Measurements from ENCODE around the gene ANK2. TPM values are rescaled to one million over a fixed set of nuclear protein-coding genes. Genes with fewer than 3 reads are reported as not detected.

The ANK2 gene
- total and polyA plus RNA-seq, 2 experiments from 2014 or later, result 7.7 to 40.4 TPM

DNA sequence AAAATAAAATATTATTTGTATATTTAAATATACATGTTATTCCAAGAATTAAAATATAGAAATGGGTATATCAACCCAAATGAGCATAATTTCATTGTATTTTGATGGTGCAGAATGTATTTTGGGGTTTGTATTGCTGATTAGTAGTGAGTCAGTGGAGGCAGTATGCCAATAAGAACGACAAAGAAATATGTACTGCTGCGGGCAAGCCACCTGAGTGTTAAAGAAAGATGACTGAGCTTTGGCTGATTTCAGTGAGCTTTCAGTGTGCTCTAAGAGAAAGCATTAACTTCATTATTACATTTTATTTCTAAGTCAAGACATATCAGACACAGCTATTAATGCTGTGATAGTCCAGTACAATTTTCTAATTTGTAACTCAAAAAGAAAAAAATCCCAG, 297.8 kb downstream of the ANK2 start (continued):
- TF ChIP-seq, protein P1, sequence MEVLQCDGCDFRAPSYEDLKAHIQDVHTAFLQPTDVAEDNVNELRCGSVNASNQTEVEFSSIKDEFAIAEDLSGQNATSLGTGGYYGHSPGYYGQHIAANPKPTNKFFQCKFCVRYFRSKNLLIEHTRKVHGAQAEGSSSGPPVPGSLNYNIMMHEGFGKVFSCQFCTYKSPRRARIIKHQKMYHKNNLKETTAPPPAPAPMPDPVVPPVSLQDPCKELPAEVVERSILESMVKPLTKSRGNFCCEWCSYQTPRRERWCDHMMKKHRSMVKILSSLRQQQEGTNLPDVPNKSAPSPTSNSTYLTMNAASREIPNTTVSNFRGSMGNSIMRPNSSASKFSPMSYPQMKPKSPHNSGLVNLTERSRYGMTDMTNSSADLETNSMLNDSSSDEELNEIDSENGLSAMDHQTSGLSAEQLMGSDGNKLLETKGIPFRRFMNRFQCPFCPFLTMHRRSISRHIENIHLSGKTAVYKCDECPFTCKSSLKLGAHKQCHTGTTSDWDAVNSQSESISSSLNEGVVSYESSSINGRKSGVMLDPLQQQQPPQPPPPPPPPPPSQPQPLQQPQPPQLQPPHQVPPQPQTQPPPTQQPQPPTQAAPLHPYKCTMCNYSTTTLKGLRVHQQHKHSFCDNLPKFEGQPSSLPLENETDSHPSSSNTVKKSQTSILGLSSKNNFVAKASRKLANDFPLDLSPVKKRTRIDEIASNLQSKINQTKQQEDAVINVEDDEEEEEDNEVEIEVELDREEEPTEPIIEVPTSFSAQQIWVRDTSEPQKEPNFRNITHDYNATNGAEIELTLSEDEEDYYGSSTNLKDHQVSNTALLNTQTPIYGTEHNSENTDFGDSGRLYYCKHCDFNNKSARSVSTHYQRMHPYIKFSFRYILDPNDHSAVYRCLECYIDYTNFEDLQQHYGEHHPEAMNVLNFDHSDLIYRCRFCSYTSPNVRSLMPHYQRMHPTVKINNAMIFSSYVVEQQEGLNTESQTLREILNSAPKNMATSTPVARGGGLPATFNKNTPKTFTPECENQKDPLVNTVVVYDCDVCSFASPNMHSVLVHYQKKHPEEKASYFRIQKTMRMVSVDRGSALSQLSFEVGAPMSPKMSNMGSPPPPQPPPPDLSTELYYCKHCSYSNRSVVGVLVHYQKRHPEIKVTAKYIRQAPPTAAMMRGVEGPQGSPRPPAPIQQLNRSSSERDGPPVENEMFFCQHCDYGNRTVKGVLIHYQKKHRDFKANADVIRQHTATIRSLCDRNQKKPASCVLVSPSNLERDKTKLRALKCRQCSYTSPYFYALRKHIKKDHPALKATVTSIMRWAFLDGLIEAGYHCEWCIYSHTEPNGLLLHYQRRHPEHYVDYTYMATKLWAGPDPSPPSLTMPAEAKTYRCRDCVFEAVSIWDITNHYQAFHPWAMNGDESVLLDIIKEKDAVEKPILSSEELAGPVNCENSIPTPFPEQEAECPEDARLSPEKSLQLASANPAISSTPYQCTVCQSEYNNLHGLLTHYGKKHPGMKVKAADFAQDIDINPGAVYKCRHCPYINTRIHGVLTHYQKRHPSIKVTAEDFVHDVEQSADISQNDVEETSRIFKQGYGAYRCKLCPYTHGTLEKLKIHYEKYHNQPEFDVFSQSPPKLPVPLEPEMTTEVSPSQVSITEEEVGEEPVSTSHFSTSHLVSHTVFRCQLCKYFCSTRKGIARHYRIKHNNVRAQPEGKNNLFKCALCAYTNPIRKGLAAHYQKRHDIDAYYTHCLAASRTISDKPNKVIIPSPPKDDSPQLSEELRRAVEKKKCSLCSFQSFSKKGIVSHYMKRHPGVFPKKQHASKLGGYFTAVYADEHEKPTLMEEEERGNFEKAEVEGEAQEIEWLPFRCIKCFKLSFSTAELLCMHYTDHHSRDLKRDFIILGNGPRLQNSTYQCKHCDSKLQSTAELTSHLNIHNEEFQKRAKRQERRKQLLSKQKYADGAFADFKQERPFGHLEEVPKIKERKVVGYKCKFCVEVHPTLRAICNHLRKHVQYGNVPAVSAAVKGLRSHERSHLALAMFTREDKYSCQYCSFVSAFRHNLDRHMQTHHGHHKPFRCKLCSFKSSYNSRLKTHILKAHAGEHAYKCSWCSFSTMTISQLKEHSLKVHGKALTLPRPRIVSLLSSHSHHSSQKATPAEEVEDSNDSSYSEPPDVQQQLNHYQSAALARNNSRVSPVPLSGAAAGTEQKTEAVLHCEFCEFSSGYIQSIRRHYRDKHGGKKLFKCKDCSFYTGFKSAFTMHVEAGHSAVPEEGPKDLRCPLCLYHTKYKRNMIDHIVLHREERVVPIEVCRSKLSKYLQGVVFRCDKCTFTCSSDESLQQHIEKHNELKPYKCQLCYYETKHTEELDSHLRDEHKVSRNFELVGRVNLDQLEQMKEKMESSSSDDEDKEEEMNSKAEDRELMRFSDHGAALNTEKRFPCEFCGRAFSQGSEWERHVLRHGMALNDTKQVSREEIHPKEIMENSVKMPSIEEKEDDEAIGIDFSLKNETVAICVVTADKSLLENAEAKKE (CRISPR knock-in tag; IDR thresholded peaks at IDR 0.05), result no peak
- no peak for TF ChIP-seq ETS1 (IDR thresholded peaks at IDR 0.05)
- no peak for TF ChIP-seq ZNF114 (CRISPR knock-in tag; IDR thresholded peaks at IDR 0.05)
- TF ChIP-seq NANOG (IDR thresholded peaks at IDR 0.05; ENCODE audit: borderline replicate concordance), result no peak

DNA sequence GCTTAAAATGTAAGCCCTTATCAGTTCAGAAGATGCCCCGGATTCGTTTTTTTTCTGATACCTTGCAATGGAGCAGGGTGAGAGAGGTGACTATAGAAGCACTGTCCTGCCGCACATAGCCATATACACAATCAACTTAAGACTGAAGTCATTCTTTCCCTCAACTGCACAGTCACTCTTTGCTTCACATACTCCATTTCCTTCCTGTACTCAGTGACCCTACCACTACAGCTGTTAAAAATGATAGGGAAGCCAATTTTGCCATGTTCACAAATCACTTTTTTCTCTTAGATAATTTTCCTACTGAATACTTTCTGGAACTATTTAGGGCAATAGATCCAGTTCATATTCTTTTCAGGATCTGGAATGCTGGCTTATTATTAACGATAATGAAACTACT, 300.0 kb downstream of the ANK2 start:
- H3K4me1 ChIP-seq (ENCODE audit: insufficient read depth), result no peaks in the 10 kb centered on the region
- Mint-ChIP-seq H3K4me1 (no peaks in the 10 kb centered on the region), H3K27me3 (ENCODE audit: insufficient read depth, low read depth, poor library complexity) (peaks cover 4% of the 10 kb centered on the region), H3K9me3 (no peaks in the 10 kb centered on the region; the same call in 2 of the 3 replicates), H3K4me3 (no peak overlapping the region), H3K27ac (no peak overlapping the region), H3K36me3 (ENCODE audit: low read depth) (peaks cover 20% of the 10 kb centered on the region)
- H3K4me2 ChIP-seq, result no peak overlapping the region
- H4K20me1 ChIP-seq (replicated peaks; ENCODE audit: insufficient read depth), result no peaks in the 10 kb centered on the region
- H2AFZ ChIP-seq, result no peak overlapping the region
- no peaks in the 10 kb centered on the region for H3K36me3 ChIP-seq (ENCODE audit: insufficient read depth)
- ATAC-seq (no peak), DNase-seq (ENCODE audit: low spot score) (no peak)
- H3K4me3 ChIP-seq, result no peak overlapping the region
- no peaks in the 10 kb centered on the region for H3F3A ChIP-seq (replicated peaks; ENCODE audit: low read depth)
- H3K9me2 ChIP-seq (ENCODE audit: insufficient read depth), result no peaks in the 10 kb centered on the region; the same call in 1 of the 2 replicates
- H3K79me2 ChIP-seq (replicated peaks; ENCODE audit: insufficient read depth), result no peaks in the 10 kb centered on the region
- no peak overlapping the region for H3K27ac ChIP-seq (ENCODE audit: low read depth)
- no peaks in the 10 kb centered on the region for H3K27me3 ChIP-seq (ENCODE audit: insufficient read depth)
- TF ChIP-seq ZNF114 (CRISPR knock-in tag; IDR thresholded peaks at IDR 0.05) (no peak), POLR2AphosphoS5 (IDR thresholded peaks at IDR 0.05; ENCODE audit: low read depth) (no peak), ZNF331 (CRISPR knock-in tag; IDR thresholded peaks at IDR 0.05; ENCODE audit: low read depth) (no peak), NANOG (IDR thresholded peaks at IDR 0.05; ENCODE audit: borderline replicate concordance) (no peak), REST (IDR thresholded peaks at IDR 0.05; ENCODE audit: unreplicated experiment) (no peak), JUNB (IDR thresholded peaks at IDR 0.05; ENCODE audit: unreplicated experiment) (no peak), STAT1 (IDR thresholded peaks at IDR 0.05; ENCODE audit: unreplicated experiment) (no peak), ETS1 (IDR thresholded peaks at IDR 0.05) (no peak), EZH2 (IDR thresholded peaks at IDR 0.05; ENCODE audit: low read depth, unreplicated experiment) (no peak)
- TF ChIP-seq, protein P2, sequence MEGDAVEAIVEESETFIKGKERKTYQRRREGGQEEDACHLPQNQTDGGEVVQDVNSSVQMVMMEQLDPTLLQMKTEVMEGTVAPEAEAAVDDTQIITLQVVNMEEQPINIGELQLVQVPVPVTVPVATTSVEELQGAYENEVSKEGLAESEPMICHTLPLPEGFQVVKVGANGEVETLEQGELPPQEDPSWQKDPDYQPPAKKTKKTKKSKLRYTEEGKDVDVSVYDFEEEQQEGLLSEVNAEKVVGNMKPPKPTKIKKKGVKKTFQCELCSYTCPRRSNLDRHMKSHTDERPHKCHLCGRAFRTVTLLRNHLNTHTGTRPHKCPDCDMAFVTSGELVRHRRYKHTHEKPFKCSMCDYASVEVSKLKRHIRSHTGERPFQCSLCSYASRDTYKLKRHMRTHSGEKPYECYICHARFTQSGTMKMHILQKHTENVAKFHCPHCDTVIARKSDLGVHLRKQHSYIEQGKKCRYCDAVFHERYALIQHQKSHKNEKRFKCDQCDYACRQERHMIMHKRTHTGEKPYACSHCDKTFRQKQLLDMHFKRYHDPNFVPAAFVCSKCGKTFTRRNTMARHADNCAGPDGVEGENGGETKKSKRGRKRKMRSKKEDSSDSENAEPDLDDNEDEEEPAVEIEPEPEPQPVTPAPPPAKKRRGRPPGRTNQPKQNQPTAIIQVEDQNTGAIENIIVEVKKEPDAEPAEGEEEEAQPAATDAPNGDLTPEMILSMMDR (conservative IDR thresholded peaks at IDR 0.05; ENCODE audit: low read depth in 2 of 2), result no peak
